Hepatocyte (in vitro differentiated cells): ENCODE measurements around the gene CTNNA2.

Experiments
- CTCF ChIP-seq: fragments of 200-600 bp; sonication (generic); IDR thresholded peaks from 2 replicates; pipeline ENCODE4 v1.5.1; 2016; ENCODE audit warnings: antibody characterized with exemption, mild to moderate bottlenecking; ENCODE audit not compliant: poor library complexity
- EZH2 ChIP-seq: fragments of 200-600 bp; sonication (generic); IDR thresholded peaks from 2 replicates; pipeline ENCODE4 v1.6.1; 2016; ENCODE audit warnings: antibody characterized with exemption, mild to moderate bottlenecking, borderline replicate concordance
- EZH2phosphoT487 ChIP-seq: fragments of 200-600 bp; sonication (generic); IDR thresholded peaks from one replicate; pipeline ENCODE4 v1.6.1; 2018; ENCODE audit warnings: antibody characterized with exemption, mild to moderate bottlenecking, low read depth, moderate library complexity; ENCODE audit not compliant: unreplicated experiment, severe bottlenecking

GRCh38 chr2:79876430-79876829, 363.6 kb downstream of the CTNNA2 start:
- TF ChIP-seq CTCF (peak; percentile 57), EZH2 (no peak), EZH2phosphoT487 (no peak)
